ENCODE measurements around the gene DNAJC16. TPM values are rescaled to one million over a fixed set of nuclear protein-coding genes. Genes with fewer than 3 reads are reported as not detected.
A peak's percentile ranks its signal among the peaks of the same experiment; 100 is the strongest.

Gene DNAJC16
- total and polyA plus RNA-seq, 9 of the 15 experiments (the other 6 are each of a cell fraction or from before 2014, with no cell fraction given) = 6.9 to 16.8 (median 12.8) TPM

DNA sequence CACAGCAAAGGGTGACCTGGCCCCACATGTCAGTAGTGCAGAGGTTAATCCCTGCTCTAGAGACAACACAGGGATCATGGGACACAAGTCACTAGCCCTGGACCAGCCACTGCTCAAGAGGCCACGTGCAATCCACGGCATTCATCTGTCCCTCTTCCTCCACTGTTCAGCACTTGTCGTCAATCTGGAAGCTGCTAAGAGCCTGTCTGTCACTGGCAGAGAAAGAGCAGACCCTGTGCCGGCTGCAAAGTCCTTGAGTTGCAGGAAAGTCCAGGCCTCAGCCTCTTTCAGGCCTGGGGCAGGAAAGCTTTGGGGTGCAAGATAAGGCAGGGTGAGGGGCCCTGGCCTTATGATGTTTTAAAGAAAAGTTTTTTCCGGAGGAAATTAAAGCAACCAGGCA lies 34.1 kb upstream of the DNAJC16 start:
- H3K4me2 ChIP-seq (ENCODE audit: insufficient read depth, low read length) = no peak overlapping the region
- H4K20me1 ChIP-seq (replicated peaks; ENCODE audit: control insufficient read depth, insufficient read depth, low read length) = no peaks in the 10 kb centered on the region
- no peaks in the 10 kb centered on the region for H3K27me3 ChIP-seq (ENCODE audit: control insufficient read depth in 2 of 2, insufficient read depth in 2 of 2, low read length in 2 of 2)
- WGBS (ENCODE audit: insufficient coverage, low coverage, missing lambda C conversion rate) = 70% methylated on average over 5 of the region's 5 CpGs
- FAIRE-seq (no peak), ATAC-seq (no peak), DNase-seq (ENCODE audit: extremely low read depth in 1 of 4, low spot score in 3 of 4) (no peak)
- ChIA-PET CTCF (ENCODE audit: low intra/inter-chr PET ratio) (no interaction called here), POLR2A (interaction anchor here (1.0 kb wide), 1 partner anchor 23 kb away, joined by 3 read pairs; no protein-coding TSS in a partner anchor)
- TSS peak; percentile 37 for BruUV-seq (replicated peaks)
- peak overlapping the region in 1 of 2 experiments; percentile 3; a peak in 1 of 4 replicates for H3K9ac ChIP-seq (ENCODE audit: insufficient read depth in 1 of 2, low read depth in 2 of 2, low read length in 2 of 2)
- H3K9me1 ChIP-seq (ENCODE audit: control insufficient read depth, insufficient read depth, low read length) = no peaks in the 10 kb centered on the region
- intact Hi-C loops (cut with micrococcal nuclease) = no loop called here
- H3K4me3 ChIP-seq = no peak overlapping the region
- TF ChIP-seq, protein P1, sequence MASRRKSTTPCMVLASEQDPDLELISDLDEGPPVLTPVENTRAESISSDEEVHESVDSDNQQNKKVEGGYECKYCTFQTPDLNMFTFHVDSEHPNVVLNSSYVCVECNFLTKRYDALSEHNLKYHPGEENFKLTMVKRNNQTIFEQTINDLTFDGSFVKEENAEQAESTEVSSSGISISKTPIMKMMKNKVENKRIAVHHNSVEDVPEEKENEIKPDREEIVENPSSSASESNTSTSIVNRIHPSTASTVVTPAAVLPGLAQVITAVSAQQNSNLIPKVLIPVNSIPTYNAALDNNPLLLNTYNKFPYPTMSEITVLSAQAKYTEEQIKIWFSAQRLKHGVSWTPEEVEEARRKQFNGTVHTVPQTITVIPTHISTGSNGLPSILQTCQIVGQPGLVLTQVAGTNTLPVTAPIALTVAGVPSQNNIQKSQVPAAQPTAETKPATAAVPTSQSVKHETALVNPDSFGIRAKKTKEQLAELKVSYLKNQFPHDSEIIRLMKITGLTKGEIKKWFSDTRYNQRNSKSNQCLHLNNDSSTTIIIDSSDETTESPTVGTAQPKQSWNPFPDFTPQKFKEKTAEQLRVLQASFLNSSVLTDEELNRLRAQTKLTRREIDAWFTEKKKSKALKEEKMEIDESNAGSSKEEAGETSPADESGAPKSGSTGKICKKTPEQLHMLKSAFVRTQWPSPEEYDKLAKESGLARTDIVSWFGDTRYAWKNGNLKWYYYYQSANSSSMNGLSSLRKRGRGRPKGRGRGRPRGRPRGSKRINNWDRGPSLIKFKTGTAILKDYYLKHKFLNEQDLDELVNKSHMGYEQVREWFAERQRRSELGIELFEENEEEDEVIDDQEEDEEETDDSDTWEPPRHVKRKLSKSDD (conservative IDR thresholded peaks at IDR 0.05; ENCODE audit: low read length) = no peak
- TF ChIP-seq PHF20 (IDR thresholded peaks at IDR 0.05; ENCODE audit: partially characterized antibody) = no peak
- no peak for TF ChIP-seq RBM39 (optimal IDR thresholded peaks at IDR 0.05; ENCODE audit: low read depth, low read length)
- no peak for TF ChIP-seq CHD2 (IDR thresholded peaks at IDR 0.05; ENCODE audit: low read depth, low read length)
- no peak for TF ChIP-seq ZNF639 (CRISPR knock-in tag; conservative IDR thresholded peaks at IDR 0.05 in 1 of 2, IDR thresholded peaks at IDR 0.05 in 1 of 2)
- no peak for TF ChIP-seq JUN (IDR thresholded peaks at IDR 0.05; ENCODE audit: borderline replicate concordance, low read depth, low read length)
- TF ChIP-seq JUN (CRISPR knock-in tag; IDR thresholded peaks at IDR 0.05; ENCODE audit: borderline replicate concordance) = no peak
- TF ChIP-seq ZNF384 (IDR thresholded peaks at IDR 0.05; ENCODE audit: low read depth, low read length) = no peak
- no peak for TF ChIP-seq KAT2B (IDR thresholded peaks at IDR 0.05; ENCODE audit: low read depth, low read length)
- TF ChIP-seq, protein P2, sequence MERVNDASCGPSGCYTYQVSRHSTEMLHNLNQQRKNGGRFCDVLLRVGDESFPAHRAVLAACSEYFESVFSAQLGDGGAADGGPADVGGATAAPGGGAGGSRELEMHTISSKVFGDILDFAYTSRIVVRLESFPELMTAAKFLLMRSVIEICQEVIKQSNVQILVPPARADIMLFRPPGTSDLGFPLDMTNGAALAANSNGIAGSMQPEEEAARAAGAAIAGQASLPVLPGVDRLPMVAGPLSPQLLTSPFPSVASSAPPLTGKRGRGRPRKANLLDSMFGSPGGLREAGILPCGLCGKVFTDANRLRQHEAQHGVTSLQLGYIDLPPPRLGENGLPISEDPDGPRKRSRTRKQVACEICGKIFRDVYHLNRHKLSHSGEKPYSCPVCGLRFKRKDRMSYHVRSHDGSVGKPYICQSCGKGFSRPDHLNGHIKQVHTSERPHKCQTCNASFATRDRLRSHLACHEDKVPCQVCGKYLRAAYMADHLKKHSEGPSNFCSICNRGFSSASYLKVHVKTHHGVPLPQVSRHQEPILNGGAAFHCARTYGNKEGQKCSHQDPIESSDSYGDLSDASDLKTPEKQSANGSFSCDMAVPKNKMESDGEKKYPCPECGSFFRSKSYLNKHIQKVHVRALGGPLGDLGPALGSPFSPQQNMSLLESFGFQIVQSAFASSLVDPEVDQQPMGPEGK (CRISPR knock-in tag; IDR thresholded peaks at IDR 0.05; ENCODE audit: borderline replicate concordance) = no peak
- no peak for TF ChIP-seq ZC3H11A (IDR thresholded peaks at IDR 0.05; ENCODE audit: low read depth, low read length)
- no peak overlapping the region for H3K27ac ChIP-seq (ENCODE audit: extremely low read depth, low read depth, low read length)
- in situ Hi-C loops (cut with MboI) = no loop called here
- peaks cover 0 to 4% of the 10 kb centered on the region in 2 experiments; a peak in 1 of 5 replicates for H3K4me1 ChIP-seq (replicated peaks in 1 of 2; ENCODE audit: control insufficient read depth in 2 of 2, insufficient read depth in 2 of 2, low read length in 2 of 2)
- H2AFZ ChIP-seq (ENCODE audit: low read depth, low read length) = no peak overlapping the region
- no peaks in the 10 kb centered on the region for H3K9me3 ChIP-seq (replicated peaks; ENCODE audit: control insufficient read depth, insufficient read depth, low read depth, low read length)
- no peaks in the 10 kb centered on the region for H3K79me2 ChIP-seq (ENCODE audit: control insufficient read depth, insufficient read depth, low read length)
- peaks cover 33% of the 10 kb centered on the region for H3K36me3 ChIP-seq (ENCODE audit: control insufficient read depth, insufficient read depth, low read length)

All from K562 (cell line).